B cell (primary cell): Measurements from ENCODE around the gene MAML2. TPM values are rescaled to one million over a fixed set of nuclear protein-coding genes. Genes with fewer than 3 reads are reported as not detected.

ENCODE experiments used
- ATAC-seq: fragments of 200-7000 bp; cut with Tn5 transposase; one replicate; pipeline ENCODE4 v1.10.0; 2021; ENCODE audit warnings: low read depth, mild to moderate bottlenecking, moderate number of reproducible peaks, moderate library complexity
- CTCF ChIA-PET: fragments of 350-600 bp; sonication (Branson Sonifier 250); formaldehyde crosslinking; loops from one replicate; lab custom pipeline; 2021; ENCODE audit warnings: antibody characterized with exemption, inconsistent platforms; lab: Charles Lee
- POLR2A ChIA-PET: fragments of 350-600 bp; sonication (Branson Sonifier 250); formaldehyde crosslinking; loops from one replicate; lab custom pipeline; 2021; ENCODE audit warnings: antibody characterized with exemption; lab: Charles Lee
- DNase-seq: peaks from one replicate; pipeline ENCODE4 v3.0.0; 2013
- H2AFZ ChIP-seq: 2 replicates; pipeline ENCODE4 v1.6.1; 2012; ENCODE audit warnings: mild to moderate bottlenecking, low read depth, low read length; ENCODE audit not compliant: insufficient read depth, poor library complexity, severe bottlenecking
- H3K27ac ChIP-seq, 2 donors: 1 replicate in 1 of 2; 2 replicates in 1 of 2; pipeline ENCODE4 v1.5.1; 2012 to 2013; ENCODE audit warnings: low read length in 2 of 2, mild to moderate bottlenecking in 2 of 2, moderate library complexity in 1 of 2
- H3K27me3 ChIP-seq, 4 experiments: fragments of 200-600 bp in 1 of 4; sonication (generic) in 1 of 4; replicated peaks in 1 of 4; 1 replicate in 2 of 4; 2 replicates in 2 of 4; pipeline versions ENCODE4 v1.6.1 to v1.7.0; 2013 to 2016; ENCODE audit warnings: low read length in 3 of 4, mild to moderate bottlenecking in 2 of 4, mixed read lengths in 1 of 4, moderate library complexity in 1 of 4; ENCODE audit not compliant: insufficient read depth in 4 of 4, control insufficient read depth in 3 of 4; ENCODE audit errors: control extremely low read depth in 1 of 4
- H3K36me3 ChIP-seq, 2 experiments: replicated peaks in 1 of 2; 1 replicate in 1 of 2; 2 replicates in 1 of 2; pipeline versions ENCODE4 v1.6.1 to v1.7.1; 2013; ENCODE audit warnings: low read length in 1 of 2; ENCODE audit not compliant: insufficient read depth in 2 of 2, control insufficient read depth in 1 of 2; ENCODE audit errors: control extremely low read depth in 1 of 2, extremely low read depth in 1 of 2
- H3K4me1 ChIP-seq, 2 donors: fragments of 200-600 bp in 1 of 2; sonication (generic) in 1 of 2; 1 replicate in 1 of 2; 2 replicates in 1 of 2; pipeline versions ENCODE4 v1.5.1 to v1.6.1; 2013 to 2017; ENCODE audit warnings: low read length in 2 of 2; ENCODE audit not compliant: control insufficient read depth in 2 of 2, insufficient read depth in 2 of 2
- H3K4me2 ChIP-seq: replicated peaks from 2 replicates; pipeline ENCODE3; 2012; ENCODE audit warnings: mild to moderate bottlenecking, low read depth, low read length; ENCODE audit not compliant: poor library complexity, severe bottlenecking
- H3K4me3 ChIP-seq, 5 experiments: fragments of 200-600 bp in 1 of 5; sonication (generic) in 1 of 5; 1 replicate in 3 of 5; 2 replicates in 2 of 5; pipeline versions ENCODE4 v1.5.1 to v1.7.0; 2011 to 2016; ENCODE audit warnings: low read length in 4 of 5, mild to moderate bottlenecking in 4 of 5, low read depth in 2 of 5, control low read depth in 1 of 5, moderate library complexity in 1 of 5; ENCODE audit not compliant: insufficient read depth in 1 of 5; ENCODE audit errors: control extremely low read depth in 1 of 5, extremely low read depth in 1 of 5
- H3K79me2 ChIP-seq: fragments of 200-600 bp; sonication (generic); one replicate; pipeline ENCODE4 v1.6.0; 2016; ENCODE audit warnings: low read length; ENCODE audit not compliant: control insufficient read depth, insufficient read depth
- H3K9ac ChIP-seq: fragments of 200-600 bp; sonication (generic); 2 replicates; pipeline ENCODE4 v1.6.1; 2017; ENCODE audit warnings: mild to moderate bottlenecking, low read length, moderate library complexity
- H3K9me3 ChIP-seq, 3 donors: one replicate each; pipeline versions ENCODE4 v1.6.1 to v1.7.1; 2013; ENCODE audit warnings: low read length in 2 of 3; ENCODE audit not compliant: control insufficient read depth in 2 of 3, insufficient read depth in 1 of 3; ENCODE audit errors: control extremely low read depth in 1 of 3
- H4K20me1 ChIP-seq: 2 replicates; pipeline ENCODE4 v1.6.0; 2012; ENCODE audit warnings: mild to moderate bottlenecking, low read length; ENCODE audit not compliant: insufficient read depth, control insufficient read depth, poor library complexity, severe bottlenecking
- H3K27ac Mint-ChIP-seq: one replicate; pipeline ENCODE4 v1.8.0; 2021; ENCODE audit warnings: mixed read lengths
- H3K27me3 Mint-ChIP-seq: one replicate; pipeline ENCODE4 v1.8.0; 2021; ENCODE audit warnings: mixed read lengths
- H3K4me1 Mint-ChIP-seq: one replicate; pipeline ENCODE4 v1.8.0; 2021; ENCODE audit warnings: mixed read lengths
- H3K4me3 Mint-ChIP-seq: one replicate; pipeline ENCODE4 v1.8.0; 2021; ENCODE audit warnings: mixed read lengths
- H3K9me3 Mint-ChIP-seq: one replicate; pipeline ENCODE4 v1.8.0; 2022; ENCODE audit warnings: mixed read lengths; ENCODE audit not compliant: insufficient read depth
- EZH2 ChIP-seq: IDR thresholded peaks from 2 replicates; pipeline ENCODE4 v1.6.1; 2012; ENCODE audit warnings: borderline replicate concordance, low read depth, mild to moderate bottlenecking, moderate library complexity, low read length; ENCODE audit not compliant: insufficient read depth, poor library complexity, severe bottlenecking
- WGBS: methylation state at CpG from one replicate; pipeline ENCODE4 v1.1.5; 2013; ENCODE audit warnings: missing lambda C conversion rate; ENCODE audit not compliant: insufficient coverage; 5-methylcytosine and 5-hydroxymethylcytosine counted together
- intact Hi-C: fragments of 100-400 bp; cut with micrococcal nuclease; formaldehyde crosslinking; loops from one replicate; pipeline ENCODE4 v1.10.0; 2022
- polyA plus RNA-seq: library from polyadenylated mRNA; depleted of rRNA; stranded (reverse); fragments of >200 nt; gene quantifications from 2 replicates; pipeline ENCODE4 v1.2.3, GENCODE V29; 2012
- total RNA-seq, 2 donors: library from RNA; stranded (reverse); fragments of 120-200 nt in 1 of 2; gene quantifications; 1 replicate in 1 of 2; 2 replicates in 1 of 2; pipeline versions ENCODE4 v1.2.3 to v1.2.4, GENCODE V29; 2013 to 2022
- TF ChIP-seq, protein P1 (sequence below): fragments of 200-600 bp; IDR thresholded peaks from one replicate; pipeline ENCODE4 v1.8.0; 2022; ENCODE audit warnings: antibody characterized with exemption, mild to moderate bottlenecking

Gene MAML2
- total and polyA plus RNA-seq, 2 donors (not counting 1 experiment from before 2014, with no cell fraction given): 10.7 to 26.4 TPM

DNA sequence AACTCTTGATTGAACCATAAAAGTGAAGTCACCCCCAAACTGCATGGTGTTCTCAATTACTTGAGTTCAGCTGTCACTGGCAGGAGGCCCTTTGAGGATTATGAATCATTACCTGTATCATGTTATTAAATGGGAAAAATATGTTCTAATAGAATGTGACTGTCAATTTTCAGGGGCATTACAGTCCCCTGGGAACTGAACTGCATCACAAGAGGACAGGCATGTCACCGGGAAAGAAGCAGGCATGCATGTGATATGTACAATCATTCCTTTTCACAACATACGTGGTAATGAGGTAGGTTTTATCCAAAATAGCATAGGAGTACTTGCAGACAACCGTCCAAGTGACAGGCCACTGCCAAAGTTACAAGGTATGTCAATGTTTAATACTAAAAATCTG, 165.8 kb downstream of the MAML2 start:
- TF ChIP-seq, protein P1, sequence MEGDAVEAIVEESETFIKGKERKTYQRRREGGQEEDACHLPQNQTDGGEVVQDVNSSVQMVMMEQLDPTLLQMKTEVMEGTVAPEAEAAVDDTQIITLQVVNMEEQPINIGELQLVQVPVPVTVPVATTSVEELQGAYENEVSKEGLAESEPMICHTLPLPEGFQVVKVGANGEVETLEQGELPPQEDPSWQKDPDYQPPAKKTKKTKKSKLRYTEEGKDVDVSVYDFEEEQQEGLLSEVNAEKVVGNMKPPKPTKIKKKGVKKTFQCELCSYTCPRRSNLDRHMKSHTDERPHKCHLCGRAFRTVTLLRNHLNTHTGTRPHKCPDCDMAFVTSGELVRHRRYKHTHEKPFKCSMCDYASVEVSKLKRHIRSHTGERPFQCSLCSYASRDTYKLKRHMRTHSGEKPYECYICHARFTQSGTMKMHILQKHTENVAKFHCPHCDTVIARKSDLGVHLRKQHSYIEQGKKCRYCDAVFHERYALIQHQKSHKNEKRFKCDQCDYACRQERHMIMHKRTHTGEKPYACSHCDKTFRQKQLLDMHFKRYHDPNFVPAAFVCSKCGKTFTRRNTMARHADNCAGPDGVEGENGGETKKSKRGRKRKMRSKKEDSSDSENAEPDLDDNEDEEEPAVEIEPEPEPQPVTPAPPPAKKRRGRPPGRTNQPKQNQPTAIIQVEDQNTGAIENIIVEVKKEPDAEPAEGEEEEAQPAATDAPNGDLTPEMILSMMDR: no peak
- TF ChIP-seq EZH2: no peak
- Histone ChIP-seq H3K27me3 (no peaks in the 10 kb centered on the region), H3K79me2 (peaks cover 13% of the 10 kb centered on the region), H3K9me3 (no peaks in the 10 kb centered on the region), H3K36me3 (peaks cover 2 to 5% of the 10 kb centered on the region in 2 experiments), H3K4me2 (no peak overlapping the region), H3K4me1 (peaks cover 10 to 14% of the 10 kb centered on the region in 2 donors), H3K9ac (no peak overlapping the region), H4K20me1 (no peaks in the 10 kb centered on the region), H3K27ac (no peak overlapping the region), H3K4me3 (no peak overlapping the region), H2AFZ (no peak overlapping the region)
- intact Hi-C loops: no loop called here
- DNase-seq (no peak), ATAC-seq (no peak)
- POLR2A ChIA-PET: no interaction called here
- H3K4me3 Mint-ChIP-seq: no peak overlapping the region
- CTCF ChIA-PET: no interaction called here
- no peaks in the 10 kb centered on the region for H3K27me3 Mint-ChIP-seq
- no peaks in the 10 kb centered on the region for H3K9me3 Mint-ChIP-seq
- no CpG with 5 or more reads among the region's 3 CpGs for WGBS
- peaks cover 25% of the 10 kb centered on the region for H3K4me1 Mint-ChIP-seq
- no peak overlapping the region for H3K27ac Mint-ChIP-seq

DNA sequence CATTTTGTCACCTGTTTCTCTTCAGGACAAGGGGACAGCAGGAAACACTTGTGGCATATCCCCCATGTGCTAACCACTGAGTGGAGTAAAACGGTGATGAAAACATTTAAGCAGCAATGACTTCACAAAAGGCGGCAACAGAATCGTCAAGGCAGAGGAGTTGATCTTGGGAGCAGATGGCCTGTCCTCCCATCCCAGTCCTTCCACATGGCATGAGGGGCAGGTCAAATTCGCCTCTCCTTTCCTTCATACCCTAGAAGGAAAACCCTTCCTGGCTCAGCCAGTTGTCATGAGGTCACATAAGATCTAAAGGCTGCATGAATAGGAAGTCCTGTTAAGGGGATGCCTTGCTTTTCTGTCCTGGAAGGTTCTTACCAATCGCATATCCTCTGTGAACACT, 169.1 kb downstream of the MAML2 start:
- Histone ChIP-seq H2AFZ (no peak overlapping the region), H4K20me1 (no peaks in the 10 kb centered on the region), H3K27ac (no peak overlapping the region), H3K36me3 (peaks cover 2 to 5% of the 10 kb centered on the region in 2 experiments), H3K4me1 (peaks cover 10 to 14% of the 10 kb centered on the region in 2 donors), H3K9ac (no peak overlapping the region), H3K4me3 (no peak overlapping the region), H3K4me2 (peak overlapping the region; percentile 13), H3K27me3 (no peaks in the 10 kb centered on the region), H3K79me2 (peaks cover 20% of the 10 kb centered on the region), H3K9me3 (no peaks in the 10 kb centered on the region)
- 100% methylated on average over 3 of the region's 5 CpGs for WGBS
- TF ChIP-seq EZH2: no peak
- TF ChIP-seq, protein P1: no peak
- ATAC-seq (no peak), DNase-seq (no peak)
- Mint-ChIP-seq H3K27me3 (no peaks in the 10 kb centered on the region), H3K4me1 (peaks cover 17% of the 10 kb centered on the region), H3K4me3 (no peak overlapping the region), H3K27ac (peak overlapping the region; percentile 34), H3K9me3 (no peaks in the 10 kb centered on the region)
- intact Hi-C loops: no loop called here
- POLR2A ChIA-PET: no interaction called here
- CTCF ChIA-PET: interaction anchor here (0.9 kb wide), 1 partner anchor 82 kb away, joined by 3 read pairs; no protein-coding TSS in a partner anchor
